ENCODE measurements around the gene FAM171A2.

FAM171A2 gene

GRCh38 chr17:44384281-44384822 lies 20.7 kb upstream of the FAM171A2 start:
- no peak overlapping the region for H3K4me3 ChIP-seq (ENCODE audit: low read depth, low read length)
- in situ Hi-C loops (cut with HindIII; ENCODE audit: low sequenced_read_pairs): no loop called here
- no peak for TF ChIP-seq CTCF (IDR thresholded peaks at IDR 0.05; ENCODE audit: low read depth, low read length)
- DNase-seq (ENCODE audit: low read depth, low spot score): no peak

- no peak for DNase-seq (ENCODE audit: low read depth, low spot score)
- H3K4me3 ChIP-seq (ENCODE audit: low read depth, low read length): no peak overlapping the region
- in situ Hi-C loops (cut with HindIII; ENCODE audit: low sequenced_read_pairs): no loop called here
- no peak for TF ChIP-seq CTCF (IDR thresholded peaks at IDR 0.05; ENCODE audit: low read depth, low read length)
Observed at GRCh38 chr17:44383861-44384260, 20.2 kb upstream of the FAM171A2 start.

DNA sequence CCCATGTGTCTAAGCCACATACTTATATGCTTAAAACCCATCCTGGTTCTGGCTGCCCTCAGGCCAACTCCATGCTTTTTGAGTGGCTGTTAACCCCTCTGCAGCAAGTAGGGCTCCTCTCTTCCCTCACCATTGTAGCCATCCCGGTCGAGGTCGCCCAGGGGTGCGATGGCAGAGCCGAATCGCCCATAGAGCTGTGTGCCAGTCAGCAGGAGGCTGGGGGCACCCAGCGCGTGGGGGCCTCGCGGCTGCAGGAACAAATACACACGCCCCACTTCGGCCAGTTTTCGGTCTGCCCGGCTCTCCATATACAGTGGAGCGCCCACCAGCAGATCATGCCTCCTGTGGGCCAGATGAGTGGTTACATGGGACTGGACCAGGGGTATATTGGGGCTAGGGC lies 19.7 kb upstream of the FAM171A2 start:
- no peak overlapping the region for H3K4me3 ChIP-seq (ENCODE audit: low read depth, low read length)
- in situ Hi-C loops (cut with HindIII; ENCODE audit: low sequenced_read_pairs): no loop called here
- DNase-seq (ENCODE audit: low read depth, low spot score): no peak
- no peak for TF ChIP-seq CTCF (IDR thresholded peaks at IDR 0.05; ENCODE audit: low read depth, low read length)

- in situ Hi-C loops (cut with HindIII; ENCODE audit: low sequenced_read_pairs): no loop called here
- no peak overlapping the region for H3K4me3 ChIP-seq (ENCODE audit: low read depth, low read length)
- DNase-seq (ENCODE audit: low read depth, low spot score): no peak
- no peak for TF ChIP-seq CTCF (IDR thresholded peaks at IDR 0.05; ENCODE audit: low read depth, low read length)
Observed at GRCh38 chr17:44382917-44383316, 19.3 kb upstream of the FAM171A2 start.

DNA sequence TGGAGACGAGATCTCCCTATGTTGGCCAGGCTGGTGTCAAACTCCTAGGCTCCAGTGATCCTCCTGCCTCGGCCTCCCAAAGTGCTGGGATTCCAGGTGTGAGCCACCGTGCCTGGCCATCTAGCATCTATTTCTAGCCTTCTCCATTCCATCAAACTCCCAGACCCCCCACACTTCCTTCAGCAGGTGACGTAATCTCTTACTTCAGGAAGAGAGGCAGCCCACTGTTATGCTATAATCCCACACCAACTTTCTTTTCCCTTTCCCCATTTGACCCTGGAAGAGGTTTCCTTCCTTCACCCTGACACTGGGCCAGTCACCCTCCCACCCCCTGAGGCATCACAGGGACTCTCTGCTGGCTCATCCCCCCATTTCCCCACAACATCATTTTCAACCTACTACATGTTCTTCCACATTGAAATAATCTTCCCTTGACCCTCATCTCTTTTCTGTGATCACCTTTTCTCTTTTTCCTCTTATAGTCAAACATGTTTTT lies 18.2 kb upstream of the FAM171A2 start:
- no peak for DNase-seq (ENCODE audit: low read depth, low spot score)
- in situ Hi-C loops (cut with HindIII; ENCODE audit: low sequenced_read_pairs): no loop called here
- no peak overlapping the region for H3K4me3 ChIP-seq (ENCODE audit: low read depth, low read length)
- no peak for TF ChIP-seq CTCF (IDR thresholded peaks at IDR 0.05; ENCODE audit: low read depth, low read length)

- DNase-seq (ENCODE audit: low read depth, low spot score): no peak
- in situ Hi-C loops (cut with HindIII; ENCODE audit: low sequenced_read_pairs): no loop called here
- H3K4me3 ChIP-seq (ENCODE audit: low read depth, low read length): no peak overlapping the region
- TF ChIP-seq CTCF (IDR thresholded peaks at IDR 0.05; ENCODE audit: low read depth, low read length): no peak
Observed at GRCh38 chr17:44380767-44381166, 17.1 kb upstream of the FAM171A2 start.

GRCh38 chr17:44379887-44380286 lies 16.2 kb upstream of the FAM171A2 start:
- TF ChIP-seq CTCF (IDR thresholded peaks at IDR 0.05; ENCODE audit: low read depth, low read length): no peak
- H3K4me3 ChIP-seq (ENCODE audit: low read depth, low read length): no peak overlapping the region
- no peak for DNase-seq (ENCODE audit: low read depth, low spot score)
- in situ Hi-C loops (cut with HindIII; ENCODE audit: low sequenced_read_pairs): no loop called here

All from astrocyte of the spinal cord (primary cell).